NCI-H2029 treated with DMSO at 0.1 percent for 48 hours (cell line): ENCODE data around the gene SCRG1.
A peak's percentile ranks its signal among the peaks of the same experiment; 100 is the strongest.

ENCODE experiments used
- DNase-seq: peaks from one replicate; lab custom pipeline; 2025; lab: John Stamatoyannopoulos, UW

SCRG1 gene

DNA sequence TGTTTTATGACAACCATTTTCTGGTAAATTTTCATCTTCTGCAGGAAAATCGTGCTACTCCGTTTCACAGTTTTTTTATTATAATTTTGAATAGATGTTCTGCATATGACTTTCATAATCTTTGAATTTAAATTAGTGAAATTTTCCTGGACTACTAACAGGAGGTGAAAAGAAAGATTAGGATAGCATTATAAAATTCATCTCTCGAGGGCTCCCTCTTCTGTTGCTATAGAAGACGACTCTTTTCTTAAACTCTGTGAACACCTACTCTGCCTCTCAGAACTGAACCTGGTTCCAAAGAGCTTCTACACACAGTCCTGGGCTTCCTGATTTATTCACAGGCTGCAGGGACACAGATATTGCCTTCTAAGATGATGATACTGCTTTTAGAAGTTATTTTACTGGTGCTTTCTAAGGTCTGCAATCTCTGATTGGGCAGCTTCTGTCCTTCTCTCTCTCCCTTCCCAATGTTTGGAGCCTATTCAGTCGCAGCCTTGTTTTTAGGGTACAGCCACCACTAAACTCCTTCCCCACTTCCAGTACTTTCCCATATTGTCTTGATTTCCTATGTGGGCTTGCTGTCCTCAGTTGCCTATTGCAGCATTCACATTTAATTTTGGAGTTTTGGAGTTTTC lies 38.2 kb downstream of the SCRG1 start:
- no peak for DNase-seq

DNA sequence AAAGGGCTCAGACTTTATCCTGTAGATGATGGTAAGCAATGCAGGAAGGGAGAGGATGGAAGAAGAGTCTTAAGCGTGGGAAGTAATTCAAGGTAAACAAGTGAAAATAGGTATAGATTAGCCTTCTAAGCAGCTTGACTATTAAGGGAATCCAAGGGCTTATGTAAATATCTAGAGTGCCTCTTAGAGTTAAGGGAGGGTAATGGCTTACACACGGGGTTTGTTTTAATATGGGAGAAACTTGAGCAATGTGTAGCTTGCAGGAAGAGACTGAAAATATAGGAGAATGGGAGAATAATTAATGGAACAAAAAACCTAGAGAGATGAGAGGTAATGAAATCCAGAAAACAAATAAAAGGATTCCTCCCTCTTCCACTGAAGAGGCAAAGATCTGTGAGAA lies 41.0 kb downstream of the SCRG1 start:
- DNase-seq: peak; percentile 26

DNA sequence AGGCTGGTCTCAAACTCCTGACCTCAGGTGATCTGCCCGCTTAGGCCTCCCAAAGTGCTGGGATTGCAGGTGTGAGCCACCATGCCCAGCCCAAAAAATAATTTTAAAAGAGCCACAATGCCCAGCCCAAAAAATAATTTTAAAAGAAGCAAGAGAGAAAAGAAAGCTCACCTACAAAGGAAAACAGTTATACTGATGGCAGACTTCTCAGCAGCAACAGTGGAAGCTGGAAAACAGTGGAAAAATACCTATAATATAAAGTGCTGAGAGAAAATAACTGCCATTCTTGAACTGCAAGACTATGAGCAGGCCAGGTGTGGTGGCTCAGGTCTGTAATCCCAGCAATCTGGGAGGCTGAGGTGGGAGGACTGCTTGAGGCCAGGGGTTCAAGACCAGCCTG lies 51.4 kb downstream of the SCRG1 start:
- DNase-seq: no peak

DNA sequence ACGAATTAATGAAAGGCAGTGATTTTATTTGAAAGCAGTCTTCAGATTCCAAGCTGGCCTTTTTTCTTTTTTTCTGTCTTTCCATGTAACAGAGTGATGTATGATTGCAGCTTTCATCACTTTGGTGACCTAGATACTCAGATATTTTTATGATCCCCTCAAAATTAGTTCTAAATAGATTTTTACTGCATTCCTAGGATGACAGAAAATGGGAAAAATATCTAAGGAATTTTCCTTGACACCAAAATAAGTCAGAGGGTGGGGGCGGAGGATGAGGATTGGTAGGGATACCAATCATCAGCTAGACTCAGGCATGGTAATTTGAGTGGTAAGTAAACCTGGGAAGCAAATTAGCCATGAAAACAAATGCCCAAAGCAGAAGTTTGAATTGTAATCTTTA lies 52.8 kb downstream of the SCRG1 start:
- DNase-seq: no peak

DNA sequence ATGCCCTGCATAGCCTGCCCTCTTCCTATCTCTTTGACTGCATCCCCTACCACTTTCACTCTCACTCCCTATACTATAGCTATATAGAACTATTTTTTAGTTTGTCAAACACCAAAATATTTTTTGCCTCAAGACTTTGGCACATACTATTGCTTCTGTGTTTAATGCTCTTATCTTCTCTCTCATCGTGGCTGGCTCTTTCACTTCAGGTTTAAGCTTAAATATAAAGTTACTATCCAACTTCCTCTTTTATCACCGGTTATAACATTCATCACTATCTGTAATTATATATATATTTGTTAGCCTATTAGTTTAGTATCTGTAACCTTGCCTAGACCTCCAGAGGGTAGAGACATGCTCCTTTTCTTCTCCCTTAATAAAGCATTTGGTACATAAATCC lies 53.3 kb downstream of the SCRG1 start:
- DNase-seq: no peak

DNA sequence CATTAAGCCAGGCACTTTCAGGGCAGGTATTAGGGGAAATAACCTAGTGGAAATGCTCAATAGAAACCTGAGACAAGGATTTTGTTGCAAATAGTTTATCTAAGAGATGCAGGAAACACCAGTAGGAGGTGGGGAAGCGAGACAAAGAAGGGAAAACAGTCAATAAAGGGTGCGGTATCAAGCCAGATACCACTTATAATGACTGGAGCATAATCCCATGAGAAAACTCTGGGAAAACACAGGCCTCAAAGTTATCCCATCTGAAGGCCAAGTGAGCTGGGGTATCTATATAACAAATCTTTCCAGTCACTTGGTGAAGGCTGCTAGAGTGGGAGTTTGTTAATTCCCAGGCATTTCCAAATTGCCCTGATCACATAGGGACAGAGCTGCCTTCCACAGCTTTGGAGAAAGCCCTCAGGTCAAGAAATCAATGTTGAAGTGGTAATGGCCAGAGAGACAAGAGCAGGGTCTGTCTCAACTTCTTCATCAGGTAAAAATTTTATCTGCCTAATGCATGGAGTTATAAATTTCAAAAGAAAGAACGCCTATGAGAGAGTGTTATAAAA lies 55.0 kb downstream of the SCRG1 start:
- no peak for DNase-seq

DNA sequence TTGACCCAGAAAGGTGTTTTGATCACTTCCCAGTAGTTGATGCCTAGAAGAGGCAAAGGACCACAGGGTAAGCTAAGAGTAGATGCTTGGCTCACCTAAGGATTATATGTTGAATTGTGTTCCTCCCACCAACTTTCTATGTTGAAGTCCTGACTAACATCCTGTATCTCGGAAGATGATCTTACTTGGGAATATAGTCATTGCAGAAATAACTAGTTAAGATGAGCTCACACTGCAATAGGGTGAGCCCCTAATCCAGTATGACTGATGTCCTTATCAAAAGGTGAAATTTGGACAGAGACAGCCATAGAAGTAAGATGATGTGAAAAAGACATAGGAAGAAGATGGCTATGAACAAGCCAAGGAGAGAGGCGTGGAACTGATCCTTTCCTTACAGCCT lies 61.5 kb downstream of the SCRG1 start:
- no peak for DNase-seq

DNA sequence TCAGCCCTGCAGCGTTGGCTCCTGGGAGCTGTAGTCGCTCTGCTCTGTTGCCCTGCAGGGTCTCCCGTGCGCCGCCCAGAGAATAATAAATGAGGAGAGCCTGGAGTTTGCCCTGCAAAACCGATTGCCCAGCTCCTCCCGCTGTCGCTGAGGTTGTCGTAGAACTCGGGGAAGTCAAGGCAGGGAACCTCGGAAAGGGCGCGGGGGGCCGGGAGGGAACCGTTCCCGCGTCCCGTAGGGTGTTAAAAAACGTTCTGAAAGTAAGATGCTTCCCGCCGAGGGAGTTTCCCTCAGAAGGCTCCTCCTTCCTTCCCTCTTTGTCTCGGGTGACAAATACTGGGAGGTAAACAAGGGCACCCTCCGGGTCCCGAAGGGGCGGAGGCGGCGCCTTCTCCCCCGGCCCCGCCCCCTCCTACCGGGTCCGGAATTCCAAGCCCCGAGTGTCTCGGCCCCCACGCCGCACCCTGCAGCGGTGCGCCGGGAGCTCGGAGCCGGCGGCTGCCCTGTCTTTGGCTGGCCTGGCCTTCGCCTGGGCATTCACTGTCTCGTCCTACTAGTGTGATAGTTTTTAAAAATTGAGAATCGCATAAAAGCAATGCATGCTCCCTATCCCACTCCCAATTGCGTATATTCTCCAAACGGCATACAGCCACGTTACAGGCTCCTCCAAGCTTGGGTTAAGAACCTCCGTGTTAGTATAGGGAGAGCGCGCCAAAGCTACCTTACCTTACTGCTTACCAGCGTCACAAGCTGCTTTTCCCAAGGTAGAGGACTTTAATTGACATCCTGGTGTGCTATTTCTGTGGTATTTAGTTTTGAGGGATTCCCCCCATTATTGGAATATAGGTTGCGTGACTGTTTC lies 63.8 kb downstream of the SCRG1 start:
- DNase-seq: peak; percentile 51
